Measurements from ENCODE around the gene ITPR3. TPM values are rescaled to one million over a fixed set of nuclear protein-coding genes. Genes with fewer than 3 reads are reported as not detected.

Gene ITPR3
- total RNA-seq, 2 donors from 2014 or later: 29.6 to 33.3 TPM

- Histone ChIP-seq H3K27me3 (ENCODE audit: control insufficient read depth, insufficient read depth, low read length, poor library complexity, severe bottlenecking) (no peaks in the 10 kb centered on the region), H3K4me1 (ENCODE audit: control insufficient read depth, insufficient read depth, low read length) (no peaks in the 10 kb centered on the region), H3K9me3 (ENCODE audit: control insufficient read depth, low read length) (no peaks in the 10 kb centered on the region), H3K4me3 (ENCODE audit: low read length) (no peak overlapping the region), H3K27ac (ENCODE audit: low read depth, low read length) (no peak overlapping the region), H3K9ac (ENCODE audit: extremely low read depth, low read length, poor library complexity, severe bottlenecking) (no peak overlapping the region), H3K36me3 (ENCODE audit: control insufficient read depth, insufficient read depth, low read length) (no peaks in the 10 kb centered on the region)
- 92 to 95% methylated on average over 3 to 7 of the region's 7 CpGs for WGBS, 2 experiments (ENCODE audit: insufficient coverage in 1 of 2, insufficient read length in 1 of 2)
- no peaks in the 10 kb centered on the region for H3K9me3 Mint-ChIP-seq
- TF ChIP-seq CTCF (conservative IDR thresholded peaks at IDR 0.05): no peak
- H3K4me3 Mint-ChIP-seq: no peak overlapping the region
- no peaks in the 10 kb centered on the region for H3K36me3 Mint-ChIP-seq (ENCODE audit: low read depth)
- H3K27ac Mint-ChIP-seq: no peak overlapping the region
- H3K27me3 Mint-ChIP-seq (ENCODE audit: insufficient read depth): peaks cover 9% of the 10 kb centered on the region
- H3K4me1 Mint-ChIP-seq: peaks cover 18% of the 10 kb centered on the region
- no peak for DNase-seq
Observed at GRCh38 chr6:33727126-33727525, 106.0 kb downstream of the ITPR3 start.

DNA sequence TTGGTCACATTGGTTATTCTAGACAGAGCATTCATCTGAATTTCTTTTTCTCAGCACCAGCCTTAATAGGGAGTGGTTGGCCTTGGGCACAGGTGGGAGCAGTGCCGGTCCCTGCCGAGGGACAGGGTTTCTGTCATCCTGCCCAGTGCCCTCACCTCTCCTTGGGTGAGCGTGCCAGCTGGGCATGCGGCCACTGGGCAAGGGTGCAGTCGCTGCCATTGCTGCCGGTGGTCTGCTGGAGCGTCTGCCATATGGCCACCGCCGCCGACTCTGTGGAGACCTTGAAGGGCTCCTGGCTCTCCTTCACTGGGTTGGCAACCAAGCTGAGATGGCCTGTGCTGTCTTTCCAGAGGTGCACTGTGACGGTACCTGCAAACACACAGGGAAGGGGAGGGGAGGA lies 106.8 kb downstream of the ITPR3 start:
- H3K4me1 ChIP-seq (ENCODE audit: control insufficient read depth, insufficient read depth, low read length): no peaks in the 10 kb centered on the region
- no peak overlapping the region for H3K4me3 ChIP-seq (ENCODE audit: low read length)
- H3K27ac ChIP-seq (ENCODE audit: low read depth, low read length): no peak overlapping the region
- no peaks in the 10 kb centered on the region for H3K9me3 Mint-ChIP-seq
- H3K36me3 Mint-ChIP-seq (ENCODE audit: low read depth): no peaks in the 10 kb centered on the region
- no peaks in the 10 kb centered on the region for H3K36me3 ChIP-seq (ENCODE audit: control insufficient read depth, insufficient read depth, low read length)
- WGBS, 2 experiments (ENCODE audit: insufficient coverage in 1 of 2, insufficient read length in 1 of 2): 96% methylated on average over 11 of the region's 11 CpGs
- no peak overlapping the region for H3K4me3 Mint-ChIP-seq
- no peaks in the 10 kb centered on the region for H3K27me3 ChIP-seq (ENCODE audit: control insufficient read depth, insufficient read depth, low read length, poor library complexity, severe bottlenecking)
- no peak overlapping the region for H3K27ac Mint-ChIP-seq
- H3K27me3 Mint-ChIP-seq (ENCODE audit: insufficient read depth): peaks cover 7% of the 10 kb centered on the region
- H3K9ac ChIP-seq (ENCODE audit: extremely low read depth, low read length, poor library complexity, severe bottlenecking): no peak overlapping the region
- H3K9me3 ChIP-seq (ENCODE audit: control insufficient read depth, low read length): no peaks in the 10 kb centered on the region
- no peak for DNase-seq
- H3K4me1 Mint-ChIP-seq: peaks cover 18% of the 10 kb centered on the region
- no peak for TF ChIP-seq CTCF (conservative IDR thresholded peaks at IDR 0.05)

DNA sequence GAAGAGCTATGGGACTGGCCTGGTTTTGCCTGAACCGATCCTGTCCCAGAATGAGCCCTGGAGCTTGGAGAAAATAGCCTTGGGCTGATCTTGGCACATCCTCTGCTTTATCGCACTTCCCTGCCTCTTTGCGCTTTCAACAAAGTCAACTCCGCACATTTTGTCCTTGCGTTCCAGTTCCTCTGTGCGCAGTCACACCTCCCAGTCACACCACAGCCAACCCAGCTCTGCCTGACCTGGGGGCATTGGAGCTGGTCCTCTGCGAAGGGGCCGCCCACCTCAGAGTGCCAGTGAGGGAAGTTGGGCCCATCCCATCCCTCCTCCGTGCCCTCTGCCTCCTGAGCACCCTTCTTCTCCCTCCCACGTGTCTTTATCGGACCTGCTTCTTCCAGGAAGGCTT lies 107.3 kb downstream of the ITPR3 start:
- TF ChIP-seq CTCF (conservative IDR thresholded peaks at IDR 0.05): no peak
- no peaks in the 10 kb centered on the region for H3K36me3 ChIP-seq (ENCODE audit: control insufficient read depth, insufficient read depth, low read length)
- no peaks in the 10 kb centered on the region for H3K36me3 Mint-ChIP-seq (ENCODE audit: low read depth)
- H3K27ac ChIP-seq (ENCODE audit: low read depth, low read length): no peak overlapping the region
- peaks cover 18% of the 10 kb centered on the region for H3K4me1 Mint-ChIP-seq
- H3K27ac Mint-ChIP-seq: no peak overlapping the region
- H3K4me3 Mint-ChIP-seq: no peak overlapping the region
- 92 to 98% methylated on average over 6 to 11 of the region's 11 CpGs for WGBS, 2 experiments (ENCODE audit: insufficient coverage in 1 of 2, insufficient read length in 1 of 2)
- H3K27me3 ChIP-seq (ENCODE audit: control insufficient read depth, insufficient read depth, low read length, poor library complexity, severe bottlenecking): no peaks in the 10 kb centered on the region
- no peaks in the 10 kb centered on the region for H3K9me3 Mint-ChIP-seq
- H3K4me1 ChIP-seq (ENCODE audit: control insufficient read depth, insufficient read depth, low read length): no peaks in the 10 kb centered on the region
- H3K9me3 ChIP-seq (ENCODE audit: control insufficient read depth, low read length): no peaks in the 10 kb centered on the region
- no peak for DNase-seq
- H3K27me3 Mint-ChIP-seq (ENCODE audit: insufficient read depth): peaks cover 4% of the 10 kb centered on the region
- no peak overlapping the region for H3K9ac ChIP-seq (ENCODE audit: extremely low read depth, low read length, poor library complexity, severe bottlenecking)
- no peak overlapping the region for H3K4me3 ChIP-seq (ENCODE audit: low read length)

Measured in endodermal cell (in vitro differentiated cells).